Bronchial epithelial cell (primary cell): ENCODE data around the gene GCNT1. TPM values are rescaled to one million over a fixed set of nuclear protein-coding genes. Genes with fewer than 3 reads are reported as not detected.
A peak's percentile ranks its signal among the peaks of the same experiment; 100 is the strongest.

Source experiments
- DNase-seq: peaks from one replicate; pipeline ENCODE4 v3.0.0-alpha.2; 2010; ENCODE audit warnings: low read depth
- FAIRE-seq: peaks from 2 replicates; lab custom pipeline; 2011; peaks lifted over from hg19 to GRCh38; lab: Jason Lieb, UNC
- H3K27me3 ChIP-seq: 2 replicates; pipeline ENCODE4 v1.5.1; 2011; ENCODE audit warnings: low read length; ENCODE audit not compliant: control insufficient read depth, insufficient read depth
- H3K36me3 ChIP-seq: 2 replicates; pipeline ENCODE4 v1.5.1; 2011; ENCODE audit warnings: low read length; ENCODE audit not compliant: control insufficient read depth, insufficient read depth
- H3K4me3 ChIP-seq: 2 replicates; pipeline ENCODE4 v1.5.1; 2011; ENCODE audit warnings: mild to moderate bottlenecking, low read depth, low read length, control low read depth
- total RNA-seq: library from RNA; depleted of rRNA; stranded (reverse); fragments of >200 nt; gene quantifications from 2 replicates; pipeline ENCODE4 v1.2.1, GENCODE V29; 2014
- TF ChIP-seq, protein P1 (sequence below): IDR thresholded peaks from 2 replicates; pipeline ENCODE4 v1.5.1; 2011; ENCODE audit warnings: mild to moderate bottlenecking, moderate library complexity, low read length, control low read depth, inconsistent platforms; ENCODE audit not compliant: insufficient read depth, severe bottlenecking

GCNT1 gene
- total RNA-seq, 1 donor from 2014 or later, result 3.7 TPM

DNA sequence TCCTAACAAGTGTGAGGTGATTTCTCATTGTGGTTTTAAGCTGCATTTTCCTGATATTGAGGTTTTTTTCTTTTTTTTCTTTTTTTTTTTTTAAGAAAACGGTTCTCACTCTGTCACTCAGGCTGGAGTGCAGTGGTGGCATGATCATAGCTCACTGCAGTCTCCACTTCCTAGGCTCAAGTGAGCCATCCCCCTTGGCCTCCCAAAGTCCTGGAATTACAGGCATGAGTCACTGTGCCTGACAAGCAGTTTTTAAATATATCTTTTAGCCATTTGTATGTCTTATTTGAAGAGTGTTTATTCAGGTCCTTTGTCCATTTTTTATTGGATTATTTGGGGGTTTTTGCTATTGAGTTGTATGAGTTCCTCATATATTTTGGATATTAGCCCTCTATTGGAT lies 53.8 kb downstream of the GCNT1 start:
- H3K27me3 ChIP-seq, result no peaks in the 10 kb centered on the region
- TF ChIP-seq, protein P1, sequence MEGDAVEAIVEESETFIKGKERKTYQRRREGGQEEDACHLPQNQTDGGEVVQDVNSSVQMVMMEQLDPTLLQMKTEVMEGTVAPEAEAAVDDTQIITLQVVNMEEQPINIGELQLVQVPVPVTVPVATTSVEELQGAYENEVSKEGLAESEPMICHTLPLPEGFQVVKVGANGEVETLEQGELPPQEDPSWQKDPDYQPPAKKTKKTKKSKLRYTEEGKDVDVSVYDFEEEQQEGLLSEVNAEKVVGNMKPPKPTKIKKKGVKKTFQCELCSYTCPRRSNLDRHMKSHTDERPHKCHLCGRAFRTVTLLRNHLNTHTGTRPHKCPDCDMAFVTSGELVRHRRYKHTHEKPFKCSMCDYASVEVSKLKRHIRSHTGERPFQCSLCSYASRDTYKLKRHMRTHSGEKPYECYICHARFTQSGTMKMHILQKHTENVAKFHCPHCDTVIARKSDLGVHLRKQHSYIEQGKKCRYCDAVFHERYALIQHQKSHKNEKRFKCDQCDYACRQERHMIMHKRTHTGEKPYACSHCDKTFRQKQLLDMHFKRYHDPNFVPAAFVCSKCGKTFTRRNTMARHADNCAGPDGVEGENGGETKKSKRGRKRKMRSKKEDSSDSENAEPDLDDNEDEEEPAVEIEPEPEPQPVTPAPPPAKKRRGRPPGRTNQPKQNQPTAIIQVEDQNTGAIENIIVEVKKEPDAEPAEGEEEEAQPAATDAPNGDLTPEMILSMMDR, result no peak
- no peak for FAIRE-seq

DNA sequence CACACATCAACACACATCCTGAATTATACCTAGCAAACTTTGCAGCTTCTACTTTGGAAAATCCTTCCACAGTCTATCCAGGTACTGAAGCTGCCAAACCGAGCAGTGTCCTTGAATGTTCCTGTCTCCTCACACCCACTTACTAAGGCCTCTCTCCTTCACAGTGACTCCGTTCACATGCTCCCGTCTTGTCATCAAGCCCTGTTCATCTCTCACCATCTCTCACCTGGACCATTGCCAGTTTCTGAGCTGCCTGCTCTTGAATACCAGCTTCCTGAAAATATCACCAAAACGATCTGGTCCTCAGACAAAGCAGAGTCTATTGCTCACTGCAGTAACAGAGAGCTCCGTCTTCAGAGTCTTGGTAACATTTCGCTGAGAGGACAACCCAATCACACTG lies 57.4 kb downstream of the GCNT1 start:
- TF ChIP-seq, protein P1, result no peak
- DNase-seq (no peak), FAIRE-seq (no peak)
- Histone ChIP-seq H3K27me3 (no peaks in the 10 kb centered on the region), H3K36me3 (no peaks in the 10 kb centered on the region), H3K4me3 (no peak overlapping the region)

More for the DNA sequence above, 53.8 kb downstream of the GCNT1 start:
- DNase-seq, result peak; percentile 65
- Histone ChIP-seq H3K36me3 (no peaks in the 10 kb centered on the region), H3K4me3 (no peak overlapping the region)

DNA sequence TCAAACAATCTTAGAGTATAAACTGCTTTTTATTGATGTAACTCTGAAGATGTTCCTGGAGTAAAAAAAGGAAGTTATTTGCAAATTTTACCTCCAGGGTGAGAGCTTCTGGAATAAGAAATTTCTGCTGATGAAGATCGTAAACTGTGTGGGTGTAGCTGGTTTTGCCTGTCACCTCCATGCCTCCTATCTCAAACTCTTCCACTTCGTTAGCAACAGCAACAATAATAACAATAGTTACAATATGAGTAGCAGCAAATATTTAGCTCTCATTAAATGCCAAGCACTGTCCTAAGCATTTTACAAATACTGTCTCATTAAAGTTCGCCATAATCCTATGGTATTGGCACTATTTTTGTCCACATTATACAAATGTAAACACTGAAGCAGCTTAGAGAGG lies 57.9 kb downstream of the GCNT1 start:
- TF ChIP-seq, protein P1, result no peak
- FAIRE-seq (no peak), DNase-seq (no peak)
- H3K27me3 ChIP-seq, result no peaks in the 10 kb centered on the region
- H3K4me3 ChIP-seq, result no peak overlapping the region
- H3K36me3 ChIP-seq, result no peaks in the 10 kb centered on the region

DNA sequence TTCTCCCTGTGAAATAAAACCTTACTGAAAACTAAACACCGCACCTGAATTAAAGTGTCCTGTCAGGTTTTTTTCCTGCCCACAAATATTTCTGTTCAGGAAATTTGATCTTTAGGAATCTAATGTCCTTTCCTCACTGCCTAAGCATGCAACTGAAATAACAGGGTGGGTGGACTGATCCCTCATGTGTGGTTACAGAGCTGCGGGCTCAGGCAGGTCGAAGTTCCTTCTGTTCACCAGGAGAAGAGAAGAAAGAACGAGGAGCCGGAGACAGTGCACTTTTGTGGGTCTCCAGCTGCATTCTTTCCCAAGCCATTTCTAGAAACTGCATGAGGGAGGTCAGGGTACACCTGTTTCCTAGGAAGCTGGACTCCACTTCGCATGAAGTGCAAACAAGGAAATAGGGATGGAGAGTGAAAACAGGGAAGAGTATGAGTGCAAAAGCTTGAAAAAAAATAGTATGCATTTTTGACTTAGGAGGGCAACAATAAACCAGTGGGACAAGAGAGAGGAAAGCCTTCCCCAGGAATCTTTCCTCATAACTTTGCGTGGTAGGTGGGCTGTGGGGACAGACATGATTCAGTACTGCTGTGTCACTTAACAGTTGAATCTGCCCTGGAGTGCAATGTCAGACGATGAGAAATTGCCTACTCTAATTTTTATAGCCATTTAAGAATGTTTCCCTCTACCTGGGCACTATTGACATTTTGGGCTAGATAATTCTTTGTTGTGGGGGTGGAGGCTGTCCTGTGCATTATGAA lies 60.3 kb downstream of the GCNT1 start:
- Histone ChIP-seq H3K36me3 (no peaks in the 10 kb centered on the region), H3K27me3 (no peaks in the 10 kb centered on the region), H3K4me3 (no peak overlapping the region)
- FAIRE-seq, result no peak
- DNase-seq, result peak; percentile 91
- TF ChIP-seq, protein P1, result no peak

DNA sequence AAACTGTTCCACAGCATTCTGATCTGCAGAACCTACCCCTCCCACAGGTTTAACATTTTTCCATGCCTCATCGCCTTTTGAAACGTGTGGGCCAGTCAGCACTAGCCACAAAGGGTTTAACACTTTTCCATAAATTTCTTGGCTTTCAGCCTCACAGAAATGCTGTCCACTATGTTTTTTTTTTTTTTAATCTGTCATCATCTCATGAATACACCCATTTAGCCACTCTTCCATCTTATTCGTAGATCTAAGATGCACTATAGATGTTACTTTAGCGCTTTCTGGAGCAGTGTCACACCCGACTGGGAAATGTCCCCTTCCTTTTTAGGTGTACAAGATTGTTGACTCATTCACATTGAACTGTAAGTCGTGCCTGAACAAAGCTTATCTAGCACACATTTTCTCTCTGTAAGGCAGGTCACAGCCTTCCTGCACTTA lies 62.3 kb downstream of the GCNT1 start:
- DNase-seq (peak; percentile 87), FAIRE-seq (no peak)
- H3K36me3 ChIP-seq, result no peaks in the 10 kb centered on the region
- TF ChIP-seq, protein P1, result no peak
- H3K4me3 ChIP-seq, result no peak overlapping the region
- H3K27me3 ChIP-seq, result no peaks in the 10 kb centered on the region
